Thoracic aorta (tissue), 2 donors: ENCODE measurements around the gene SLC6A11. TPM values are rescaled to one million over a fixed set of nuclear protein-coding genes. Genes with fewer than 3 reads are reported as not detected.

ENCODE experiments used
- ATAC-seq: fragments of 150-250 bp; one replicate; pipeline ENCODE4 v1.8.0; 2017; ENCODE audit warnings: low read depth; ENCODE audit not compliant: insufficient number of reproducible peaks, low FRiP score
- DNase-seq: peaks from one replicate; pipeline ENCODE4 v3.0.0-alpha.2; 2020; ENCODE audit warnings: low spot score
- H3K27ac ChIP-seq, 2 donors: fragments of 200-600 bp; sonication (generic); 1 replicate in 1 of 2; 2 replicates in 1 of 2; pipeline ENCODE4 v1.5.1; 2016; ENCODE audit warnings: mild to moderate bottlenecking in 2 of 2, moderate library complexity in 2 of 2
- H3K27me3 ChIP-seq: fragments of 200-600 bp; sonication (generic); replicated peaks from 2 replicates; pipeline ENCODE4 v1.6.0; 2016; ENCODE audit warnings: mild to moderate bottlenecking; ENCODE audit not compliant: insufficient read depth
- H3K36me3 ChIP-seq: fragments of 200-600 bp; sonication (generic); one replicate; pipeline ENCODE4 v1.5.1; 2016
- H3K4me1 ChIP-seq, 2 donors: fragments of 200-600 bp; sonication (generic); 1 replicate in 1 of 2; 2 replicates in 1 of 2; pipeline versions ENCODE4 v1.5.1 to v1.6.0; 2016; ENCODE audit warnings: low read depth in 2 of 2, mild to moderate bottlenecking in 1 of 2; ENCODE audit not compliant: control insufficient read depth in 1 of 2
- H3K4me3 ChIP-seq: fragments of 200-600 bp; sonication (generic); 2 replicates; pipeline ENCODE4 v1.5.1; 2016; ENCODE audit warnings: mild to moderate bottlenecking
- H3K9me3 ChIP-seq: fragments of 200-600 bp; sonication (generic); 2 replicates; pipeline ENCODE4 v1.5.1; 2016
- total RNA-seq, 2 donors: library from RNA; depleted of rRNA; stranded (reverse); fragments of >200 nt; gene quantifications; one replicate each; pipeline versions ENCODE4 v1.1.0 to v1.2.3, GENCODE V29; 2016
- TF ChIP-seq, protein P1 (sequence below): fragments of 200-600 bp; sonication (generic); IDR thresholded peaks from one replicate; pipeline ENCODE4 v1.5.1; 2019; ENCODE audit warnings: antibody characterized with exemption

The SLC6A11 gene
- total RNA-seq, 2 donors from 2014 or later: not detected

DNA sequence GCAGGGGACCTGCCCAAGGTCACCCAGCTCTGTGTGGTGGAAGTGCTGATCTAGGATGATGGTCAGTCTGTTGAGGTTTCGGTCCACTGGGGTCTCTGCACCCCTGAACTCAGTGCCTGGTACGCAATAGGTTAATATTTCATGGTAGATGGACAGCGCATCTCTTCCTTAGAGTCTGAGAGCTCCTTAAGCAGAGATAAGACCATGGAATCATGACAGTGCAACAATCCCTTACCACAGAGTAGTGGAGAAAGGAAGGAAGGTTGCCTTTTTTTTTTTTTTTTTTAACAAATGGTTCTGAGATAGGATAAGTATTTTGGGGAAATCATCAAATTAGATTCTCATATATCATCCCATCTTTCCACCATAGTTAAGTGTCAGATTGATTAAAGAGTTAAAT is 96.8 kb downstream of the SLC6A11 start:
- DNase-seq (no peak), ATAC-seq (no peak)
- TF ChIP-seq, protein P1, sequence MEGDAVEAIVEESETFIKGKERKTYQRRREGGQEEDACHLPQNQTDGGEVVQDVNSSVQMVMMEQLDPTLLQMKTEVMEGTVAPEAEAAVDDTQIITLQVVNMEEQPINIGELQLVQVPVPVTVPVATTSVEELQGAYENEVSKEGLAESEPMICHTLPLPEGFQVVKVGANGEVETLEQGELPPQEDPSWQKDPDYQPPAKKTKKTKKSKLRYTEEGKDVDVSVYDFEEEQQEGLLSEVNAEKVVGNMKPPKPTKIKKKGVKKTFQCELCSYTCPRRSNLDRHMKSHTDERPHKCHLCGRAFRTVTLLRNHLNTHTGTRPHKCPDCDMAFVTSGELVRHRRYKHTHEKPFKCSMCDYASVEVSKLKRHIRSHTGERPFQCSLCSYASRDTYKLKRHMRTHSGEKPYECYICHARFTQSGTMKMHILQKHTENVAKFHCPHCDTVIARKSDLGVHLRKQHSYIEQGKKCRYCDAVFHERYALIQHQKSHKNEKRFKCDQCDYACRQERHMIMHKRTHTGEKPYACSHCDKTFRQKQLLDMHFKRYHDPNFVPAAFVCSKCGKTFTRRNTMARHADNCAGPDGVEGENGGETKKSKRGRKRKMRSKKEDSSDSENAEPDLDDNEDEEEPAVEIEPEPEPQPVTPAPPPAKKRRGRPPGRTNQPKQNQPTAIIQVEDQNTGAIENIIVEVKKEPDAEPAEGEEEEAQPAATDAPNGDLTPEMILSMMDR: no peak
- Histone ChIP-seq H3K4me3 (no peak overlapping the region), H3K4me1 (no peaks in the 10 kb centered on the region), H3K27me3 (no peaks in the 10 kb centered on the region), H3K27ac (no peak overlapping the region), H3K36me3 (no peaks in the 10 kb centered on the region), H3K9me3 (peaks cover 2% of the 10 kb centered on the region)

DNA sequence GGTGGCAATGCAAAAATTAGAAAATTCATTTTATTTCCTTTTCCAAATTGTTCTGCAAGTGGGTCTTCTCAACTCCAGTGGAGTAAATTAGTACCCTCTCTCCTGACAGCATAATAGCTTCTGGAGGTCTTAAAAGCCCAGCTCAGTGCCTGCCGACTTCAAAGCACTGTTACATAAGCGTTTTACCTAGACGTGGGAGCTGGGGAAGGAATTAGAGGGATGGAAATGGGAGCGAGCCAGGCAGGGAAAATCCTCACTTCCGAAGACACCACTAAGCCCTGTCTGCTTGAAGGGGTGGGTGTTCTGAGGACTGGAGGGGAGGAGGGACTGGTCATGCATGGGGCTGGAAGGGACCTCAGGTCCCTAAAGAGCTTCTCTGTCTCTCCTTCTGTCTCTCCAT is 99.3 kb downstream of the SLC6A11 start:
- H3K27ac ChIP-seq: no peak overlapping the region
- no peak for ATAC-seq
- H3K4me1 ChIP-seq: no peaks in the 10 kb centered on the region
- H3K36me3 ChIP-seq: no peaks in the 10 kb centered on the region
- TF ChIP-seq, protein P1: no peak
- no peaks in the 10 kb centered on the region for H3K9me3 ChIP-seq
- H3K27me3 ChIP-seq: no peaks in the 10 kb centered on the region
- no peak overlapping the region for H3K4me3 ChIP-seq
- DNase-seq: no peak

DNA sequence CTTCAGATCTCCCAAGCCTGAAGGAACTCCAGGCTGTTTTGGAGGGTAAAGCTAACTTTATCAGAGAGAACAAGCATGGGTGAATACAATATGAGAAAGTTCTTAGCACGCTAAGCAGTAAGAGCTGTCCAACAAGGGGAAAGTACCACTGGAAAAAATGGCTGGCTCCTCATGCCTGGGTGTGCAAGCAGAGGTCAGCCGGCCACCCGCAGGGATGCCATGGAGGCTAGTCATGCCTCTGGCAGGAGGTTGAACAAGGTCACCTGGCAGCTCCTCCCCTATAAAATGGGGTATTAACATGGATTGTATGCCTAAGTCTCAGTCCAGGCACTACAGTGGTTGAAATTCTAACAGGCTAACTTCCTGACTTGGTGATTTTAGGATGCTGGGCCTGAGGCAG is 101.1 kb downstream of the SLC6A11 start:
- Histone ChIP-seq H3K4me3 (no peak overlapping the region), H3K36me3 (no peaks in the 10 kb centered on the region), H3K4me1 (no peaks in the 10 kb centered on the region), H3K27me3 (no peaks in the 10 kb centered on the region), H3K27ac (no peak overlapping the region), H3K9me3 (no peaks in the 10 kb centered on the region)
- TF ChIP-seq, protein P1: no peak
- ATAC-seq: no peak
- DNase-seq: no peak

DNA sequence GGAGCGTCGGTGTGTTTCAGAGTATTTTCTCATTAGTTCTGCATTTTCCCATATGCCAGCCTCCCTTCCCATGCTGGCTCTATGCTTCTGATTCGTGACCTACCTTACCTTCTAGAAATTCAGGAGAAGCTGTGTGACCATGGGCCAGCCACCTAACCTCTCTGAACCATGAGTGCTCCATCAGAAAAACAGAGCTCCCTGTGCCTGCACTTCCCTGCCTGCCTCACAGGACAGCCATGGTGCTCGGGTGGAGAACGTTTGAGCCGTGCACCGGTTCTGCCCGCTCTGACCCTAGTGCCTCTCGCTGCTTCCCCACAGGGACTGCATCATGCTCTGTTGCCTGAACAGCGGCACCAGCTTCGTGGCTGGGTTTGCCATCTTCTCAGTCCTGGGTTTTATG is 102.0 kb downstream of the SLC6A11 start:
- Histone ChIP-seq H3K27me3 (no peaks in the 10 kb centered on the region), H3K27ac (no peak overlapping the region), H3K4me3 (no peak overlapping the region), H3K4me1 (no peaks in the 10 kb centered on the region), H3K9me3 (no peaks in the 10 kb centered on the region), H3K36me3 (no peaks in the 10 kb centered on the region)
- TF ChIP-seq, protein P1: no peak
- no peak for ATAC-seq
- DNase-seq: no peak

DNA sequence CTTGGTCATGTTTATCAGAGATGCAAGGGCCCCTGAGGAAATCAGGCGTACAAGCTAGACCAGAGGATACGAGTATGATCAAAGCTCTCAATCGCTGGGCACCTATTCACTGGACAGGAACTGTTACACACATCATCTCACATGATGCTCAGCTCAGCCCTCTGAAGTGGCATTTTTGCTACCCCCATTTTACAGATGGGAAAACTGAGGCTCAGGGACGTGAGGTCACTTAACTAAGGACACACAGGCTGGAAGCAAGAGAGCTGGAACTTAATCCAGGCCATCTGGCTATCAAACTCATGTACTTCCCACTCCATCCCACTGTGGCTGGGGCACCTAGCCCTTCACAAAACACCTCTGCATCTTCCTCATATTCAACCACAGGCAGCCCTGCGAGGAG is 103.6 kb downstream of the SLC6A11 start:
- H3K36me3 ChIP-seq: no peaks in the 10 kb centered on the region
- H3K4me1 ChIP-seq: no peaks in the 10 kb centered on the region
- DNase-seq (no peak), ATAC-seq (no peak)
- H3K4me3 ChIP-seq: no peak overlapping the region
- no peaks in the 10 kb centered on the region for H3K9me3 ChIP-seq
- H3K27me3 ChIP-seq: no peaks in the 10 kb centered on the region
- TF ChIP-seq, protein P1: no peak
- H3K27ac ChIP-seq: no peak overlapping the region
